Measurements from ENCODE around the gene CPA2.

DNA sequence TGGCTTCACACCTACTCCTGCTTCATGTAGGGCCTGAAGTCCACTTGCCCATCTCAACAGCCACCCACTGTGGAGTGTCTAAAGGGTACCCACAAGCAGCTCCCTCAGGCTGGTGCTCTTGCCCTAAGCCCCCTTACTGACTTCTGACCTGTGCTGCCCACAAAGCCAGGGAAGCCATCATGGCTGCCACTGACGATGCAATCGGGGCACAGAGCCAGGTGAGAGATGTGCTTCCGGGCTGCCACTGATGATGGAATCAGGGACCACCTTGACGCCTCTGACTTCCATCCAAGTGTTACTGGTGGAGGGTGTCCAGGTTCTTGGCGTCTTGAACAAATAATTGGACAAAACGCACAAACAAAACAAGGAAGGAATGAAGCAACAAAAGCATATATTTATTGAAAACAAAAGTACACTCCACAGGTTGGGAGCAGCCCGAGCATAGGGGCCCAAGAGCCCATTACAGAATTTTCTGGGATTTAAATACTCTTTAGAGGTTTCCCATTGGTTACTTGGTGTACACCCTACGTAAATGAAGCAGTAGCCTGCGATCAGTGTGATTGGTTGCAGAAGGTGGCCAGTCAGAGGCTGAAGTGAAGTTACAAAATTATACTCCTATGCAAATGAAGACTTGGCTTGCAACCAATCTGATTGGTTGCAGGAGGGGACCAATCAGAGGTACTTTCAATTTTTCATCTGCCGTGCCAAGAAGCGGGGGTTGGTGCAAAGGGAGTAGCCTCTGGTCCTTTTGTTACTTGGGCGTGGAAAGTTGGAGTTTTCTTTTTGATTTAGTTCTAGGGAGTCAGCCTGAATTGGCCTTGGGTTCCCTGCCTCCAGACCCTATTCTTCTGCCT, 4.5 kb downstream of the CPA2 start:
- TF ChIP-seq, protein P1, sequence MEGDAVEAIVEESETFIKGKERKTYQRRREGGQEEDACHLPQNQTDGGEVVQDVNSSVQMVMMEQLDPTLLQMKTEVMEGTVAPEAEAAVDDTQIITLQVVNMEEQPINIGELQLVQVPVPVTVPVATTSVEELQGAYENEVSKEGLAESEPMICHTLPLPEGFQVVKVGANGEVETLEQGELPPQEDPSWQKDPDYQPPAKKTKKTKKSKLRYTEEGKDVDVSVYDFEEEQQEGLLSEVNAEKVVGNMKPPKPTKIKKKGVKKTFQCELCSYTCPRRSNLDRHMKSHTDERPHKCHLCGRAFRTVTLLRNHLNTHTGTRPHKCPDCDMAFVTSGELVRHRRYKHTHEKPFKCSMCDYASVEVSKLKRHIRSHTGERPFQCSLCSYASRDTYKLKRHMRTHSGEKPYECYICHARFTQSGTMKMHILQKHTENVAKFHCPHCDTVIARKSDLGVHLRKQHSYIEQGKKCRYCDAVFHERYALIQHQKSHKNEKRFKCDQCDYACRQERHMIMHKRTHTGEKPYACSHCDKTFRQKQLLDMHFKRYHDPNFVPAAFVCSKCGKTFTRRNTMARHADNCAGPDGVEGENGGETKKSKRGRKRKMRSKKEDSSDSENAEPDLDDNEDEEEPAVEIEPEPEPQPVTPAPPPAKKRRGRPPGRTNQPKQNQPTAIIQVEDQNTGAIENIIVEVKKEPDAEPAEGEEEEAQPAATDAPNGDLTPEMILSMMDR (IDR thresholded peaks at IDR 0.05) = no peak
- TF ChIP-seq POLR2AphosphoS5 (IDR thresholded peaks at IDR 0.05) (no peak), POLR2A (IDR thresholded peaks at IDR 0.05) (no peak)

All from upper lobe of left lung (tissue), 4 donors.